NCI-H226 (cell line): Measurements from ENCODE around the gene ASCL1.

Experiments
- DNase-seq: peaks from one replicate; pipeline ENCODE4 v3.0.0-alpha.2; 2015

ASCL1 gene

GRCh38 chr12:102990419-102990818 lies 32.9 kb downstream of the ASCL1 start:
- DNase-seq, result no peak

GRCh38 chr12:102992297-102992696 lies 34.8 kb downstream of the ASCL1 start:
- DNase-seq, result no peak

GRCh38 chr12:102992720-102993119 lies 35.2 kb downstream of the ASCL1 start:
- DNase-seq, result no peak

GRCh38 chr12:102993537-102993936 lies 36.1 kb downstream of the ASCL1 start:
- DNase-seq, result no peak

DNA sequence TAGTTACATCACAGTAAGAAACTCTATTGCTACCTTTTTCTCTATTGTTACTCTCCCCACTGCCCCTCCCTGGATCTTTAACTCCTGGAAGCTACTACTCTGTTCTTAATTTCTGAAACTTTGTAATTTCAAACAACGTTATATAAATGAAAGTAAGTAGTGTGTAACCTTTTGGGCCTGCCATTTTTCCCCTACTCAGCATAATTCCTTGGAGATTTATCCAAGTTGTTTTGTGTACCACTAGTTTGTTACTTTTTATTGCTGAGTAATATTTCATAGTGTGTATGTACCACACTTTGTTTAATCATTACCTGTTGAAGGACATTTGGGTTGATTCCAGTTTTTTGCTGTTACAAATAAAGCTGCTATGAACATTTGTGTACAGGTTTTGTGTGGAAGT lies 37.9 kb downstream of the ASCL1 start:
- DNase-seq, result no peak
